Endothelial cell (in vitro differentiated cells): ENCODE measurements around the gene ITSN2. TPM values are rescaled to one million over a fixed set of nuclear protein-coding genes. Genes with fewer than 3 reads are reported as not detected.

Experiments
- DNase-seq: peaks from one replicate; pipeline ENCODE4 v3.0.0; 2021; ENCODE audit warnings: low spot score
- H3K27ac Mint-ChIP-seq: one replicate; pipeline ENCODE4 v1.8.0; 2021; ENCODE audit warnings: mixed read lengths, inconsistent platforms; ENCODE audit not compliant: unreplicated experiment
- H3K27me3 Mint-ChIP-seq: one replicate; pipeline ENCODE4 v1.8.0; 2021; ENCODE audit warnings: mild to moderate bottlenecking, moderate library complexity, mixed read lengths, inconsistent platforms; ENCODE audit not compliant: unreplicated experiment
- H3K36me3 Mint-ChIP-seq: one replicate; pipeline ENCODE4 v1.8.0; 2021; ENCODE audit warnings: mild to moderate bottlenecking, low read depth, mixed read lengths, inconsistent platforms; ENCODE audit not compliant: unreplicated experiment
- H3K4me1 Mint-ChIP-seq: one replicate; pipeline ENCODE4 v1.8.0; 2021; ENCODE audit warnings: mild to moderate bottlenecking, mixed read lengths, inconsistent platforms; ENCODE audit not compliant: unreplicated experiment
- H3K4me3 Mint-ChIP-seq: one replicate; pipeline ENCODE4 v1.8.0; 2021; ENCODE audit warnings: mild to moderate bottlenecking, mixed read lengths, inconsistent platforms; ENCODE audit not compliant: unreplicated experiment
- H3K9me3 Mint-ChIP-seq: one replicate; pipeline ENCODE4 v1.8.0; 2021; ENCODE audit warnings: mixed read lengths, inconsistent platforms; ENCODE audit not compliant: unreplicated experiment
- CTCF ChIP-seq: fragments of 200-600 bp; sonication (generic); IDR thresholded peaks from one replicate; pipeline ENCODE4 v1.5.0; 2021; ENCODE audit warnings: antibody characterized with exemption; ENCODE audit not compliant: unreplicated experiment
- total RNA-seq: library from RNA; stranded (reverse); fragmentation: NEBNext Ultra II Directional; extraction: Animal tissue kit (Norgen Biotek cat#: 25700); gene quantifications from one replicate; pipeline ENCODE4 v1.2.1, GENCODE V29; 2021; ENCODE audit not compliant: unreplicated experiment

The ITSN2 gene
- total RNA-seq, 1 donor from 2014 or later: 73.3 TPM

DNA sequence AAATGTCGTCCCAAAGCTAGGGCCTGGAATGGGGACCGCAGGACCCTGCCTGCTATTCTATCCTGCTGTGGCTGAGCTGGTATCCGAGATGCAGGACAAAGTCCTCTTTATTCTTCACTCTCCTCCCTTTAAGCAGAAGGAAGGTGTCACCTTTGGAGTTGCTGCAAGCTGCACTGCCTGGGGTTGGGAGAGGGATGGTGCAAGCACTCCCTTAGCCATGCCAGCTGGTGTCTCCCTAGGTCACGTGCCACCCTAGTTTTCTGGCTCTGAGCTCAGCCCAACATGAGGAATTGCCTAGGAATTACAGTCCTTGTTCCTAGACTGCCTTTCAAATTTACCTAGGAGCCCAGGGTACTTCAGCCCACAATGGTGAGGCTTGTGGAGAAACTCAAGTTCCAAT is 206.9 kb downstream of the ITSN2 start:
- no peaks in the 10 kb centered on the region for H3K27me3 Mint-ChIP-seq
- no peak overlapping the region for H3K4me3 Mint-ChIP-seq
- H3K4me1 Mint-ChIP-seq: no peaks in the 10 kb centered on the region
- no peak overlapping the region for H3K27ac Mint-ChIP-seq
- H3K9me3 Mint-ChIP-seq: no peaks in the 10 kb centered on the region
- DNase-seq: no peak
- TF ChIP-seq CTCF: no peak
- peaks cover 20% of the 10 kb centered on the region for H3K36me3 Mint-ChIP-seq

Other genes with a start within 250 kb of the ITSN2 start
- gene PFN4, start 237.2 kb downstream of the ITSN2 start, total RNA-seq: 1.0 TPM
- gene FAM228B, start 237.1 kb downstream of the ITSN2 start, total RNA-seq: 21.3 TPM
- gene FAM228A, start 185.5 kb downstream of the ITSN2 start, total RNA-seq: not detected
- 47.4 TPM for gene NCOA1, start 130.7 kb upstream of the ITSN2 start, total RNA-seq